ENCODE results near the gene SPTBN4. TPM values are rescaled to one million over a fixed set of nuclear protein-coding genes. Genes with fewer than 3 reads are reported as not detected.
"Not testable (repeated sequence)": the region's sequence is repeated elsewhere in the genome, so short reads cannot be mapped to it uniquely, and the experiment has no call there.

The SPTBN4 gene

DNA sequence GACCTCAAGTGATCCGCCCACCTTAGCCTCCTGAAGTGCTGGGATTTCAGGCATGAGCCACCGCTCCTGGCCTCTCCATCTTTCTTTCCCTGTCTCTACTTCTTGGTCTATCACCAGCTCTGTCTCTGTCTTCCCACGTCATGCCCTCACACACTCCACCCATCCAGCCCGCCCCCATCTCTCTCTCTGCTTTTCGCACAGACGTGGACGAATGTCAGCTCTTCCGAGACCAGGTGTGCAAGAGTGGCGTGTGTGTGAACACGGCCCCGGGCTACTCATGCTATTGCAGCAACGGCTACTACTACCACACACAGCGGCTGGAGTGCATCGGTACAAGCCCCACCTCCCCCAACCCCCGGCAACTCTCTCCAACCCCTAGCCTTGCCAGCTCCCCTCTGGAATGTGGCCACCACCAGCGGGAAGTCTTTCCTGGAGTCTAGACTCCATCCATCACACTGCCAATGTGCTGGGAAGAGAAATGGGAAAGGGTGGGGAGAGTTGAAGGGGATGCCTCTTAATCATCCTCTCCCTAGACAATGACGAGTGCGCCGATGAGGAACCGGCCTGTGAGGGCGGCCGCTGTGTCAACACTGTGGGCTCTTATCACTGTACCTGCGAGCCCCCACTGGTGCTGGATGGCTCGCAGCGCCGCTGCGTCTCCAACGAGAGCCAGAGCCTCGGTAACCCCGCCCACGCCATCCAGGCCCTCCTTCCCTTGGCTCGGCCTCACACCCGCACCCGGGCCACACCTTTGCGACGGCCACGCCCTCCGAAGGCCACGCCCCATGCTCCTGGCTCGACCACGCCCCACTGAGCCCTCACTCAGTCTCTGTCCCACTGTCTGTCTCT is 156.8 kb downstream of the SPTBN4 start:
- no peak overlapping the region for H3K9ac ChIP-seq (ENCODE audit: low read depth, low read length)
- no peak overlapping the region for H3K4me3 ChIP-seq (ENCODE audit: low read length)
- H3K27me3 ChIP-seq (ENCODE audit: control insufficient read depth, insufficient read depth, low read length) = no peaks in the 10 kb centered on the region
- H3K4me1 ChIP-seq (ENCODE audit: control insufficient read depth, insufficient read depth, low read length) = no peaks in the 10 kb centered on the region
- no peak overlapping the region for H3K4me2 ChIP-seq (ENCODE audit: low read length)
- H3K36me3 ChIP-seq (ENCODE audit: insufficient read depth, low read length) = no peaks in the 10 kb centered on the region
- no peaks in the 10 kb centered on the region for H3K9me3 ChIP-seq (replicated peaks; ENCODE audit: low read length)

DNA sequence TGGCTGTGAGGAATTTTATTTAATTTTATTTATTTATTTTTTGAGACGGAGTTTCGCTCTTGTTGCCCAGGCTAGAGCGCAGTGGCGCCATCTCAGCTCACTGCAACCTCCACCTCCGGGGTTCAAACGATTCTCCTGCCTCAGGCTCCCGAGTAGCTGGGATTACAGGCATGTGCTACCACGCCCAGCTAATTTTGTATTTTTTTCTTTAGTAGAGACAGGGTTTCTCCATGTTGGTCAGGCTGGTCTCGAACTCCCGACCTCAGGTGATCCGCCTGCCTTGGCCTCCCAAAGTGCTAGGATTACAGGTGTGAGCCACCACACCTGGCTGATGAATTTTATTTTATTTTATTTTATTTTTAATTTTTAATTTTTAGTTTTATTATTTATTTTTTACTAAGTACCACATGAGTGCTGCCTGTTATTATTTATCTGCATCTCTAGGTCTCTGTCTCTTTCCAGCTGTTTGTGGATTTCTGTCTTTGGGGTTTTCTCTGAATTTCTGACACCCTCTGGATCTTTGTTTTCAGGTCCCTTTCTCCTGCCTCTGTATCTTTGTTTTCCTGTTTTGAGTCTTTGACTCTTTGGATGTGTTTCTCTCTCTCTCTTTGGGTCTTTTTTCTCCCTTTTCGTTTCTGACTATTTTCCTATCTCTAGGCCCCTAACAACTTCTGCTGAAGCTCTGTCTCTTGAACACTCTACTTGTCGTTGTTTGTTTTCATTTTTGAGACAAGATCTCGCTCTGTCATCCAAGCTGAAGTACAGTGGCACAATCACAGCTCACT is 157.8 kb downstream of the SPTBN4 start:
- H3K4me2 ChIP-seq (ENCODE audit: low read length); H3K27me3 ChIP-seq (ENCODE audit: control insufficient read depth, insufficient read depth, low read length); H3K9me3 ChIP-seq (replicated peaks; ENCODE audit: low read length); H3K36me3 ChIP-seq (ENCODE audit: insufficient read depth, low read length); H3K4me3 ChIP-seq (ENCODE audit: low read length); H3K4me1 ChIP-seq (ENCODE audit: control insufficient read depth, insufficient read depth, low read length); H3K9ac ChIP-seq (ENCODE audit: low read depth, low read length): not testable (repeated sequence)

DNA sequence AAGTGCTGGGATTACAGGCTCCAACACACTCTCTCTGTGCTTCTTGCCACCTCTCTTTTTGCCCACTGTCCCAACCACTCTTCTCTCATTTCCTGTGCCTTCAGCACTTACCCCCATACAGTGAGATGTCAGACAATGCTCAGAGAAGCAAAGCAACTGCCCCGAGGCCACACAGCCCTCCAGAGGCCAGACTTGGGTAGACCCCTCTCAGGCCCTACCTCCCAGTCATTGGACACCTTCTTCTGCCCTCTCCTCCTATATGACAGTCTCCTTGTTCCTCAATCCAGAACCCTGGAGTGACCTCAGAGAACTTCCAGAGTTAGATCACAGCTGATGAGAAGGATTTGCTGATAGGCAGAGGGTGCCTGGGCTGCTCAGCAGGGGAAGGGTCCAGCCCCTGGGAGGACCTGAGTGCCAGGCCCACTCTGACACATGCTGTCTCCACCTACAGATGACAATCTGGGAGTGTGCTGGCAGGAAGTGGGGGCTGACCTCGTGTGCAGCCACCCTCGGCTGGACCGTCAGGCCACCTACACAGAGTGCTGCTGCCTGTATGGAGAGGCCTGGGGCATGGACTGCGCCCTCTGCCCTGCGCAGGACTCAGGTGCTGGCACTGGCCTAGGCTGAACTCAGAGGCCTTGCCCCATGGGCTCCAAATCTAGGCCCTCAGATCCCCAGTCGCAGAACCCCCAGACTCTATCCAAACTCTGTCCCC is 158.8 kb downstream of the SPTBN4 start:
- no peaks in the 10 kb centered on the region for H3K36me3 ChIP-seq (ENCODE audit: insufficient read depth, low read length)
- H3K9ac ChIP-seq (ENCODE audit: low read depth, low read length) = no peak overlapping the region
- no peak overlapping the region for H3K4me2 ChIP-seq (ENCODE audit: low read length)
- H3K4me1 ChIP-seq (ENCODE audit: control insufficient read depth, insufficient read depth, low read length) = no peaks in the 10 kb centered on the region
- H3K4me3 ChIP-seq (ENCODE audit: low read length) = no peak overlapping the region
- no peaks in the 10 kb centered on the region for H3K27me3 ChIP-seq (ENCODE audit: control insufficient read depth, insufficient read depth, low read length)
- H3K9me3 ChIP-seq (replicated peaks; ENCODE audit: low read length) = no peaks in the 10 kb centered on the region

Small RNA genes lying within 50 kb of the gene (small RNA-seq; reads per million reads assigned to genes)
- not detected for gene RF00017
